H1 (cell line): ENCODE results near the gene MSANTD3. TPM values are rescaled to one million over a fixed set of nuclear protein-coding genes. Genes with fewer than 3 reads are reported as not detected.

ENCODE experiments used
- BACH1 ChIP-seq: IDR thresholded peaks from 2 replicates; pipeline ENCODE4 v1.6.1; 2012; ENCODE audit warnings: low read length, improper control_type of control experiment
- BRCA1 ChIP-seq: IDR thresholded peaks from 2 replicates; pipeline ENCODE4 v1.6.1; 2012; ENCODE audit warnings: low read depth, low read length, improper control_type of control experiment
- CREB1 ChIP-seq: IDR thresholded peaks from 2 replicates; pipeline ENCODE4 v1.6.1; 2012; ENCODE audit warnings: inconsistent platforms
- GTF2F1 ChIP-seq: IDR thresholded peaks from 2 replicates; pipeline ENCODE4 v1.6.1; 2012; ENCODE audit warnings: low read depth, low read length, improper control_type of control experiment, borderline replicate concordance
- NRF1 ChIP-seq: IDR thresholded peaks from 2 replicates; pipeline ENCODE4 v1.6.1; 2011; ENCODE audit warnings: mild to moderate bottlenecking, low read depth, low read length, improper control_type of control experiment
- RAD21 ChIP-seq, 2 experiments: IDR thresholded peaks in 1 of 2; conservative IDR thresholded peaks in 1 of 2; 2 replicates each; pipeline ENCODE4 v1.6.1; 2011; ENCODE audit warnings: low read depth in 2 of 2, low read length in 2 of 2, improper control_type of control experiment in 1 of 2, inconsistent platforms in 1 of 2, mild to moderate bottlenecking in 1 of 2, moderate library complexity in 1 of 2
- SAP30 ChIP-seq: fragments of 300-600 bp; sonication (generic); IDR thresholded peaks from 2 replicates; pipeline ENCODE4 v1.7.1; 2012; ENCODE audit warnings: low read length, moderate library complexity, mild to moderate bottlenecking, inconsistent platforms; ENCODE audit not compliant: insufficient read depth, insufficient replicate concordance
- TCF12 ChIP-seq: IDR thresholded peaks from 2 replicates; pipeline ENCODE4 v1.6.1; 2011; ENCODE audit warnings: low read depth, mild to moderate bottlenecking, low read length
- polyA plus RNA-seq, 7 experiments: library from polyadenylated mRNA; depleted of rRNA in 3 of 7; stranded (reverse) in 5 of 7; unstranded in 2 of 7; fragments of >200 nt in 5 of 7; fragments of 200-250 nt in 2 of 7; gene quantifications; 1 replicate in 5 of 7; 2 replicates in 1 of 7; 4 replicates in 1 of 7; pipeline versions ENCODE4 v1.2.1 to v1.2.3, GENCODE V29; 2011 to 2013; ENCODE audit warnings: missing spikeins in 2 of 7, mixed read lengths in 2 of 7
- total RNA-seq: library from RNA; stranded (reverse); fragmentation: NEBNext Ultra II Directional; extraction: Animal tissue kit (Norgen Biotek cat#: 25700); gene quantifications from 2 replicates; pipeline ENCODE4 v1.2.1, GENCODE V29; 2021

MSANTD3 gene
- total and polyA plus RNA-seq, 2 of the 8 experiments (the other 6 are each of a cell fraction or from before 2014, with no cell fraction given): 12.0 to 41.3 TPM

GRCh38 chr9:100394032-100394695 is 32.8 kb upstream of the MSANTD3 start (continued):
- TF ChIP-seq TCF12 (no peak), SAP30 (no peak), BACH1 (no peak), CREB1 (no peak), GTF2F1 (no peak), BRCA1 (no peak), RAD21 (IDR thresholded peaks at IDR 0.05 in 1 of 2, conservative IDR thresholded peaks at IDR 0.05 in 1 of 2; ENCODE audit: low read depth in 2 of 2, low read length in 2 of 2) (no peak), NRF1 (no peak)
